ENCODE measurements around the gene EFCAB6.

- TF ChIP-seq TAF1 (IDR thresholded peaks at IDR 0.05; ENCODE audit: borderline replicate concordance, low read depth, low read length) (no peak), POLR2AphosphoS5 (IDR thresholded peaks at IDR 0.05; ENCODE audit: low read depth, low read length) (no peak)
Observed at GRCh38 chr22:43795320-43795719, 16.8 kb downstream of the EFCAB6 start.
